Mesendoderm (in vitro differentiated cells): Measurements from ENCODE around the gene TLL2.

Source experiments
- DNase-seq: peaks from one replicate; pipeline ENCODE4 v3.0.0; 2013
- H2AK5ac ChIP-seq: 2 replicates; pipeline ENCODE4 v1.6.1; 2013; ENCODE audit warnings: low read length, inconsistent platforms
- H2BK120ac ChIP-seq: 2 replicates; pipeline ENCODE4 v1.6.1; 2013; ENCODE audit warnings: low read depth, mild to moderate bottlenecking, low read length, moderate library complexity, mixed read lengths
- H2BK15ac ChIP-seq: replicated peaks from 2 replicates; pipeline ENCODE4 v1.6.1; 2013; ENCODE audit warnings: low read depth, mild to moderate bottlenecking, moderate library complexity
- H2BK5ac ChIP-seq: 2 replicates; pipeline ENCODE4 v1.6.1; 2013; ENCODE audit warnings: low read length, inconsistent platforms
- H3K18ac ChIP-seq: 2 replicates; pipeline ENCODE4 v1.6.1; 2013; ENCODE audit warnings: mild to moderate bottlenecking, low read length, mixed read lengths
- H3K23ac ChIP-seq: one replicate; pipeline ENCODE4 v1.6.1; 2013; ENCODE audit warnings: low read length
- H3K27ac ChIP-seq: 2 replicates; pipeline ENCODE4 v1.5.1; 2013; ENCODE audit warnings: low read depth, mild to moderate bottlenecking, inconsistent platforms, low read length, moderate library complexity
- H3K27me3 ChIP-seq: 2 replicates; pipeline ENCODE4 v1.6.1; 2013; ENCODE audit warnings: low read length, control low read depth, mild to moderate bottlenecking, inconsistent platforms; ENCODE audit not compliant: insufficient read depth, poor library complexity
- H3K36me3 ChIP-seq: 2 replicates; pipeline ENCODE4 v1.6.1; 2013; ENCODE audit warnings: low read length, inconsistent platforms; ENCODE audit not compliant: control insufficient read depth, insufficient read depth
- H3K4ac ChIP-seq: one replicate; pipeline ENCODE4 v1.6.1; 2013; ENCODE audit warnings: low read depth, mild to moderate bottlenecking, low read length, moderate library complexity
- H3K4me1 ChIP-seq: 2 replicates; pipeline ENCODE4 v1.6.1; 2013; ENCODE audit warnings: low read depth, low read length, inconsistent platforms; ENCODE audit not compliant: control insufficient read depth
- H3K4me2 ChIP-seq: 2 replicates; pipeline ENCODE4 v1.6.1; 2013; ENCODE audit warnings: low read length
- H3K4me3 ChIP-seq: 2 replicates; pipeline ENCODE4 v1.5.1; 2013; ENCODE audit warnings: mild to moderate bottlenecking, low read length
- H3K56ac ChIP-seq: one replicate; pipeline ENCODE4 v1.6.1; 2013; ENCODE audit warnings: low read length
- H3K79me1 ChIP-seq: 2 replicates; pipeline ENCODE4 v1.6.1; 2013; ENCODE audit warnings: low read length, inconsistent platforms
- H3K79me2 ChIP-seq: 2 replicates; pipeline ENCODE4 v1.6.1; 2013; ENCODE audit warnings: mild to moderate bottlenecking, low read length; ENCODE audit not compliant: control insufficient read depth, insufficient read depth
- H3K9ac ChIP-seq: 2 replicates; pipeline ENCODE4 v1.6.1; 2013; ENCODE audit warnings: low read length, inconsistent platforms
- H4K5ac ChIP-seq: one replicate; pipeline ENCODE4 v1.6.1; 2013; ENCODE audit warnings: low read length
- H4K8ac ChIP-seq: one replicate; pipeline ENCODE4 v1.6.1; 2013; ENCODE audit warnings: low read depth, mild to moderate bottlenecking, control low read depth, low read length, moderate library complexity
- WGBS: extraction: QIAGEN DNeasy Blood & Tissue Kit; methylation state at CpG from one replicate; pipeline ENCODE4 v1.1.7; 2013; ENCODE audit warnings: low lambda C conversion rate, missing lambda C conversion rate; ENCODE audit not compliant: insufficient coverage; ENCODE audit errors: extremely low coverage; 5-methylcytosine and 5-hydroxymethylcytosine counted together

TLL2 gene

DNA sequence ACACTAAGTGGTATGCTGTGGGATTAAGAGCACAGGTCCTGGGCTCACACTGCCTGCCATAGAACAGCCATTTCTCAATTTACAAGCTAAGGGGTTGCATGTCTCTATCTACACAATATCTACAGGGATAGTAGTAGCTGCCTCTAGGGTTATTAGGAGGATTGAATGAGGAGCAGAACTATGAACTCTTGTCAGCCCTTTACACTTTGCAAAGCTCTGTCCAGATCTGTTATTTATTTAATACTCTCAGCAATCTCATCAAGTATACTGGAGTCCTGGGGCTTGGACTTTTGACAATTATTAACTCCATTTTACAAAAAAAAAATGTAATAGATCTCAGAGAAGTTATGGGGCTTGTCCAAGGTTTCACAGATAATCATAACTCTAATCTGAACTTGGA is 161.7 kb downstream of the TLL2 start:
- H3K27me3 ChIP-seq: no peaks in the 10 kb centered on the region
- H4K5ac ChIP-seq: no peak overlapping the region
- H4K8ac ChIP-seq: no peak overlapping the region
- H2BK5ac ChIP-seq: no peak overlapping the region
- no peak overlapping the region for H3K4ac ChIP-seq
- no peak overlapping the region for H3K4me2 ChIP-seq
- H3K23ac ChIP-seq: no peak overlapping the region
- no peak overlapping the region for H3K9ac ChIP-seq
- H2BK15ac ChIP-seq: no peak overlapping the region
- H3K4me3 ChIP-seq: no peak overlapping the region
- no peaks in the 10 kb centered on the region for H3K79me1 ChIP-seq
- no peak overlapping the region for H2AK5ac ChIP-seq
- H2BK120ac ChIP-seq: no peak overlapping the region
- DNase-seq: no peak
- no peak overlapping the region for H3K18ac ChIP-seq
- H3K27ac ChIP-seq: no peak overlapping the region
- H3K4me1 ChIP-seq: no peaks in the 10 kb centered on the region
- no peak overlapping the region for H3K56ac ChIP-seq
- H3K36me3 ChIP-seq: no peaks in the 10 kb centered on the region
- no peaks in the 10 kb centered on the region for H3K79me2 ChIP-seq

DNA sequence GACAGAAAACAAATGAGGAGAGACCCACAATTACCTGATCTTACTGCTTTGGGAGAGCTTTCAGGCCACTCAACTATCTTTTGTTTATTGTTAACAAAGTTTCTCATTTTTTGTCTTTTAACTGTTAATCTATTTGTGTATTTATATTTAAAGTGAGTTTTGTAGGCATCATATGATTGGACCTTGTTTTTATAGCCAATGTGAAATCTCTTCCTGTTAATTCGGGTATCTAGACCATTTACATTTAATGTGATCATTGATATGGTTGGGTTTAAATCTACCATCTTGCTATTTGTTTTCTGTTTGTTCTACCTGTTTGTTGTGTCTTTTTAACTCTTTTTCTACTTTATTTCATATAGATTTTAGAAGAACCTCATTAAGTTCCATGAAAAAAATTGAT is 167.4 kb downstream of the TLL2 start:
- WGBS: no CpG with 5 or more reads among the region's 1 CpG
- H3K4me1 ChIP-seq: peaks cover 4% of the 10 kb centered on the region
- H3K27me3 ChIP-seq: no peaks in the 10 kb centered on the region
- H2BK120ac ChIP-seq: no peak overlapping the region
- no peak overlapping the region for H3K4me2 ChIP-seq
- H3K23ac ChIP-seq: no peak overlapping the region
- no peak overlapping the region for H3K27ac ChIP-seq
- no peak overlapping the region for H3K4me3 ChIP-seq
- no peak overlapping the region for H2BK15ac ChIP-seq
- no peak overlapping the region for H3K9ac ChIP-seq
- H4K8ac ChIP-seq: no peak overlapping the region
- H3K79me1 ChIP-seq: no peaks in the 10 kb centered on the region
- no peak overlapping the region for H3K56ac ChIP-seq
- H4K5ac ChIP-seq: no peak overlapping the region
- no peak overlapping the region for H2AK5ac ChIP-seq
- H3K18ac ChIP-seq: no peak overlapping the region
- no peaks in the 10 kb centered on the region for H3K79me2 ChIP-seq
- no peak for DNase-seq
- no peak overlapping the region for H3K4ac ChIP-seq
- no peaks in the 10 kb centered on the region for H3K36me3 ChIP-seq
- H2BK5ac ChIP-seq: no peak overlapping the region

DNA sequence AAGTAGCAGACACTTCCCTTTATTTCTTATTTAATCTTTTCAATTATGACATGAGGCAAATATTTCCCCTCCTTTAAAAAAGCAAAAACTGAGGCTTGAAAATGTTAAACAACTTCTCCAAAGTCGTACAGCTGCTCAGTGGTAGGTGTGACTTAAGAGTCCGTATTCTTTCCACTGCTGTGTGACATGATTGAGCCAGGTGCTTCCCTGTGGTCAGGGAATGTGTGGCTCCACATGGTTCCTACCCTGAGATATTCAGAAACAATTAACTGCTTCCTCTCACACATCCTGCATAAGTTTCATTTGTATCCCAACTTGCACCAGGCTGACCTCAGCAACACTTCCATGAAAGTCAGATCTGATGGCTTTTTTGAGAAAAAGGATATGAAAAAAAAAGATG is 168.5 kb downstream of the TLL2 start:
- Histone ChIP-seq H3K4me1 (peaks cover 4% of the 10 kb centered on the region), H3K23ac (no peak overlapping the region), H3K79me2 (no peaks in the 10 kb centered on the region), H2BK15ac (no peak overlapping the region), H3K56ac (no peak overlapping the region), H3K4ac (no peak overlapping the region), H3K9ac (no peak overlapping the region), H2AK5ac (no peak overlapping the region), H4K8ac (no peak overlapping the region), H3K27me3 (no peaks in the 10 kb centered on the region), H3K36me3 (no peaks in the 10 kb centered on the region), H3K4me2 (no peak overlapping the region), H3K79me1 (no peaks in the 10 kb centered on the region), H2BK5ac (no peak overlapping the region), H3K4me3 (no peak overlapping the region), H3K18ac (no peak overlapping the region), H3K27ac (peak overlapping the region; percentile 3), H2BK120ac (no peak overlapping the region), H4K5ac (no peak overlapping the region)
- peak; percentile 82 for DNase-seq
- no CpG with 5 or more reads among the region's 2 CpGs for WGBS

DNA sequence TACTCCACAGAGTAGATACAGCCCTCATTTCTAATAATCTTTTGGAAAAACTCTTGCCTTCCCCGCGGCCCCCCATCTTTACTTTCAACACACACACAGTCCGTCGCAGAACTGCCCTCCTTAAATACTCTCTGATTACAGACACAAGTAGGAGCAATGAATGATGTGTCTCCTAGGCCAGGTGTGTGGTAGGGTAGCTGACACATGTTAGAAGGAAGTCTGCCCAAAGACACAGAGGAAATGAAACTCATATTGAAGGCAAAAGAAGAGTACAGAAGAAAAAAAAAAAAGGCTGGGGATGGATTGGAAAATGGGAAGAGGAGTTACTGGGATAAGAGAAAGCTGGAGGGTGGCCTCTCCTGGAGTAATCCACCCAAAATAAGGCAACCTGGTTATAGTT is 169.5 kb downstream of the TLL2 start:
- H3K23ac ChIP-seq: no peak overlapping the region
- H2BK120ac ChIP-seq: no peak overlapping the region
- H4K8ac ChIP-seq: no peak overlapping the region
- H3K4ac ChIP-seq: no peak overlapping the region
- no peak overlapping the region for H2BK15ac ChIP-seq
- H3K27ac ChIP-seq: no peak overlapping the region
- no peak overlapping the region for H2AK5ac ChIP-seq
- H3K56ac ChIP-seq: no peak overlapping the region
- no peak overlapping the region for H2BK5ac ChIP-seq
- no peak overlapping the region for H3K4me3 ChIP-seq
- H3K79me1 ChIP-seq: no peaks in the 10 kb centered on the region
- H3K4me1 ChIP-seq: peaks cover 4% of the 10 kb centered on the region
- H3K9ac ChIP-seq: no peak overlapping the region
- WGBS: no CpG with 5 or more reads among the region's 4 CpGs
- no peaks in the 10 kb centered on the region for H3K36me3 ChIP-seq
- no peak for DNase-seq
- no peak overlapping the region for H4K5ac ChIP-seq
- H3K27me3 ChIP-seq: no peaks in the 10 kb centered on the region
- H3K4me2 ChIP-seq: no peak overlapping the region
- no peaks in the 10 kb centered on the region for H3K79me2 ChIP-seq
- no peak overlapping the region for H3K18ac ChIP-seq

DNA sequence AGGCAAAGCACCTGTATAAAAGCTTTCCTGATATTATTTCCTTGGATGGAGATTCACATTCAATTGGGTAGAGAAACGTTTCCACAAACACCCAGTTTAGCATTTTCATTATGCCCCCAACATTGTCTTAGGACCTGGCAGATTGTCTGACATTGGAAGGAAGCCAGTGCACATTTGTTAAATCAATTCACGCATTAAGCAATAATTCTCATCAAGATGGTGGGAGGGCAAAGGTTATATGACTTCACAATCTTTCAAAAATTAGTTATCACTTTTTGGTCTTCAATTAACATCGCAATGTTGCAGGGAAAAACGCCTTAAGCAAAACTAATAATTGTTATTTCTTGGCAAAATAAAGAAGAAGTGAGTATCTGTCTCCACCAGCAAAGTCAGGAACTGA is 171.3 kb downstream of the TLL2 start:
- Histone ChIP-seq H2BK15ac (no peak overlapping the region), H3K18ac (no peak overlapping the region), H3K4ac (no peak overlapping the region), H3K79me2 (no peaks in the 10 kb centered on the region), H2BK120ac (no peak overlapping the region), H3K27ac (no peak overlapping the region), H3K9ac (no peak overlapping the region), H3K4me3 (no peak overlapping the region), H2AK5ac (no peak overlapping the region), H2BK5ac (no peak overlapping the region), H3K4me2 (no peak overlapping the region), H4K5ac (no peak overlapping the region), H3K4me1 (peaks cover 4% of the 10 kb centered on the region), H3K79me1 (no peaks in the 10 kb centered on the region), H3K23ac (no peak overlapping the region), H3K56ac (no peak overlapping the region), H3K27me3 (no peaks in the 10 kb centered on the region), H4K8ac (no peak overlapping the region), H3K36me3 (no peaks in the 10 kb centered on the region)
- no CpG with 5 or more reads among the region's 4 CpGs for WGBS
- DNase-seq: no peak

DNA sequence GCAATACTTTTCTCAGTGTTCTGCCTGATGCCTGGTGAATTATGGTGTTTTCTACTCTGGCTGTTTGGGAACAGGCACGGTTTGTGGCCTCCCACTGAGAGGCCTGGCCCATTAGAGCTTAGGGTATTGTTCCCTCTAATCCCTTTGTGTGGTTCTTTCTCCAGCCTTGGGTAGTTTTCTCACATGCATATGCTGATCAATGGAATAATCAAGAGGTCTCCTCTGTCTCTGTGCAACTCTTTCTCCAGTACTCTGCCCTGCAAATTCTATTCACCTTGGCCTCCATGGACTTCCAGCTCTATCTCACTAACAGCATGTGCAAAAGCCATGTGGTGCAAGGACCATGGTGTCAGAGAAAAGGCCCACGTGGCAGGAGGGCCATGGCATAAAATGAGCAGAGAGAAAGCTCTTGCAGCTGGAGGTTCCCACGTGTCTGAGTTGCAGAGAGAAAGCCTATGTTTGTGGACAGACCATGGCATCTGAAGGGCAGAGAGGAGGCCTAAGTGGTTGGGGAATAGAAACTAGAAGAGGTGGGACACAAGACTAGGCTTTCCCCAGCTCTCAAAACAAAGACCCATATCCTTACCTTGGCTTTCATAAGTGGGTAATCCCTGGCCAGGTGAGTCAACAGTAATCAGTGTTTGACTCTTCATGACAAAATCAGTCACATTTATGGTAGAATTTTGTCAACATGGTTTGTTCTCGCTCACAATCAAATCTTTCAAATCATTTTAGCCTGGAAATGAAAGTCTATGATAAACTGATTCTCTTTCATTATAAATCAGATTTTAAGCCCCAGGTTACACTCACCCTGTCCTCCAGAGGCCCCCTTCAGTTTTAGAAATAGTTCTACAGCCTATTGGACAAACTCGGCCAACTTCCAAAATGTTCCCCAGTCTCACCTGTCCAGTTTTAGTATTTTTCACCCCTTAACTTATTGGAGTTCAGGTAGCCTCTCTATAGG is 172.2 kb downstream of the TLL2 start:
- Histone ChIP-seq H2AK5ac (no peak overlapping the region), H3K4me1 (peaks cover 4% of the 10 kb centered on the region), H3K4ac (no peak overlapping the region), H3K9ac (no peak overlapping the region), H2BK120ac (no peak overlapping the region), H3K4me3 (no peak overlapping the region), H4K8ac (no peak overlapping the region), H4K5ac (no peak overlapping the region), H3K18ac (no peak overlapping the region), H3K27ac (no peak overlapping the region), H3K4me2 (no peak overlapping the region), H2BK5ac (no peak overlapping the region), H3K56ac (peak overlapping the region; percentile 31), H3K36me3 (no peaks in the 10 kb centered on the region), H3K23ac (no peak overlapping the region), H3K79me1 (no peaks in the 10 kb centered on the region), H3K79me2 (no peaks in the 10 kb centered on the region), H3K27me3 (no peaks in the 10 kb centered on the region), H2BK15ac (no peak overlapping the region)
- WGBS: no CpG with 5 or more reads among the region's 5 CpGs
- DNase-seq: peak; percentile 78
